Measurements from ENCODE around the gene MSRB3. TPM values are rescaled to one million over a fixed set of nuclear protein-coding genes. Genes with fewer than 3 reads are reported as not detected.

The MSRB3 gene
- total RNA-seq, 1 experiment from 2014 or later: 1.1 TPM

- no peaks in the 10 kb centered on the region for H3K27me3 ChIP-seq (ENCODE audit: insufficient read depth, low read length)
- no peak overlapping the region for H2AFZ ChIP-seq (ENCODE audit: low read length)
- no peak for DNase-seq
- H3K4ac ChIP-seq (ENCODE audit: low read depth, low read length): no peak overlapping the region
- H3K36me3 Mint-ChIP-seq (ENCODE audit: insufficient read depth in 1 of 3, low read depth in 3 of 3): peaks cover 1 to 3% (median 3%) of the 10 kb centered on the region in 3 experiments
- H4K8ac ChIP-seq (replicated peaks; ENCODE audit: insufficient read length, low read depth, low read length): no peak overlapping the region
- H2BK20ac ChIP-seq (ENCODE audit: low read depth, low read length, poor library complexity, severe bottlenecking): no peak overlapping the region
- H4K91ac ChIP-seq (ENCODE audit: insufficient read length, low read depth, low read length): no peak overlapping the region
- H3K9ac ChIP-seq (ENCODE audit: extremely low read depth, insufficient read length, low read length): no peak overlapping the region
- H3K27me3 Mint-ChIP-seq (ENCODE audit: low read depth): no peaks in the 10 kb centered on the region; the same call in 1 of the 2 replicates
- H3K9me3 Mint-ChIP-seq: peaks cover 9% of the 10 kb centered on the region in 2 experiments
- H4K5ac ChIP-seq (ENCODE audit: insufficient read length, low read depth, low read length): no peak overlapping the region
- no peaks in the 10 kb centered on the region for H3K23me2 ChIP-seq (ENCODE audit: insufficient read length, low read depth, low read length, poor library complexity, severe bottlenecking)
- no peak overlapping the region for H2BK5ac ChIP-seq (ENCODE audit: insufficient read length, low read length)
- H3K4me1 ChIP-seq (ENCODE audit: insufficient read depth, low read length): 0 out of 2 replicates have a peak, but pooled peaks cover 5% of the 10 kb centered on the region
- no peak overlapping the region for H3K4me2 ChIP-seq (ENCODE audit: insufficient read depth, insufficient read length, low read length)
- H2AK5ac ChIP-seq (ENCODE audit: insufficient read length, low read length): no peak overlapping the region
- H3K56ac ChIP-seq (ENCODE audit: insufficient read length, low read depth, low read length): no peak overlapping the region
- no peak overlapping the region for H2BK120ac ChIP-seq (ENCODE audit: low read depth, low read length, poor library complexity, severe bottlenecking)
- no peak overlapping the region for H3K27ac Mint-ChIP-seq
- H3K9me3 ChIP-seq (ENCODE audit: control insufficient read depth, low read depth, low read length): no peaks in the 10 kb centered on the region
- no peak for TF ChIP-seq CTCF (conservative IDR thresholded peaks at IDR 0.05)
- no peak overlapping the region for H2BK12ac ChIP-seq (ENCODE audit: insufficient read length, low read depth, low read length)
- H4K20me1 ChIP-seq (ENCODE audit: control insufficient read depth, insufficient read depth, insufficient read length): no peaks in the 10 kb centered on the region
- H3K4me1 Mint-ChIP-seq: peaks cover 5 to 15% of the 10 kb centered on the region in 2 experiments; a peak in 3 of 4 replicates
- H2BK15ac ChIP-seq (ENCODE audit: low read depth, low read length): no peak overlapping the region
- H3K79me1 ChIP-seq (ENCODE audit: insufficient read depth, low read depth, low read length, poor library complexity, severe bottlenecking): no peaks in the 10 kb centered on the region
- H3K14ac ChIP-seq (ENCODE audit: insufficient read depth, low read length): no peak overlapping the region
- no peak overlapping the region for H3K18ac ChIP-seq (ENCODE audit: insufficient read length, low read depth, low read length)
- no peak overlapping the region for H3K27ac ChIP-seq (ENCODE audit: insufficient read length, low read depth, low read length)
- H3K23ac ChIP-seq (ENCODE audit: insufficient read length, low read depth, low read length): no peak overlapping the region
- no peak overlapping the region for H3T11ph ChIP-seq (ENCODE audit: low read length)
- H3K79me2 ChIP-seq (ENCODE audit: insufficient read depth, low read length): no peaks in the 10 kb centered on the region
- H3K4me3 Mint-ChIP-seq: no peak overlapping the region
These were observed 211.8 kb downstream of the MSRB3 start for GRCh38 chr12:65490250-65490649.
